ENCODE results near the gene TMCO1. TPM values are rescaled to one million over a fixed set of nuclear protein-coding genes. Genes with fewer than 3 reads are reported as not detected.
"Not testable (repeated sequence)": the region's sequence is repeated elsewhere in the genome, so short reads cannot be mapped to it uniquely, and the experiment has no call there.

The TMCO1 gene
- total RNA-seq, 4 donors from 2014 or later: 33.2 to 57.7 (median 40.2) TPM

- no peak overlapping the region for H3K27ac ChIP-seq
- H3K4me1 ChIP-seq: no peaks in the 10 kb centered on the region
- no peaks in the 10 kb centered on the region for H3K9me3 ChIP-seq
- no peak overlapping the region for H3K4me3 ChIP-seq
- no peaks in the 10 kb centered on the region for H3K27me3 ChIP-seq
- TF ChIP-seq EP300 (IDR thresholded peaks at IDR 0.05): no peak
- no peak for TF ChIP-seq POLR2A (IDR thresholded peaks at IDR 0.05)
- TF ChIP-seq CTCF (IDR thresholded peaks at IDR 0.05): no peak
- TF ChIP-seq POLR2AphosphoS5 (IDR thresholded peaks at IDR 0.05): no peak
- ATAC-seq: no peak
- no peaks in the 10 kb centered on the region for H3K36me3 ChIP-seq
These were observed 38.9 kb upstream of the TMCO1 start for GRCh38 chr1:165807613-165808012.

GRCh38 chr1:165804513-165804912 is 35.8 kb upstream of the TMCO1 start:
- H3K4me1 ChIP-seq, H3K27ac ChIP-seq, ATAC-seq, H3K9me3 ChIP-seq, H3K27me3 ChIP-seq, H3K4me3 ChIP-seq, H3K36me3 ChIP-seq: not testable (repeated sequence)
- 75 to 80% methylated on average over 1 of the region's 1 CpG for WGBS, 2 donors (ENCODE audit: low coverage in 1 of 2)

GRCh38 chr1:165799387-165799786 is 30.7 kb upstream of the TMCO1 start:
- no peak for ATAC-seq
- Histone ChIP-seq H3K27ac (no peak overlapping the region), H3K27me3 (peaks cover 20% of the 10 kb centered on the region), H3K9me3 (peaks cover 0 to 18% (median 0%) of the 10 kb centered on the region in 3 donors), H3K4me3 (no peak overlapping the region), H3K4me1 (no peaks in the 10 kb centered on the region), H3K36me3 (no peaks in the 10 kb centered on the region)
- TF ChIP-seq CTCF (IDR thresholded peaks at IDR 0.05) (no peak), EP300 (IDR thresholded peaks at IDR 0.05) (no peak), POLR2AphosphoS5 (IDR thresholded peaks at IDR 0.05) (no peak), POLR2A (IDR thresholded peaks at IDR 0.05) (no peak)

- no peak overlapping the region for H3K4me3 ChIP-seq
- H3K4me1 ChIP-seq: no peaks in the 10 kb centered on the region
- no peak for ATAC-seq
- peaks cover 0 to 18% (median 0%) of the 10 kb centered on the region in 3 donors for H3K9me3 ChIP-seq
- no peak overlapping the region for H3K27ac ChIP-seq
- 25 to 41% methylated on average over 2 of the region's 2 CpGs for WGBS, 2 donors (ENCODE audit: low coverage in 1 of 2)
- peaks cover 27% of the 10 kb centered on the region for H3K27me3 ChIP-seq
- no peak for TF ChIP-seq CTCF (IDR thresholded peaks at IDR 0.05)
- no peak for TF ChIP-seq EP300 (IDR thresholded peaks at IDR 0.05)
- no peak for TF ChIP-seq POLR2AphosphoS5 (IDR thresholded peaks at IDR 0.05)
- no peak for TF ChIP-seq POLR2A (IDR thresholded peaks at IDR 0.05)
- H3K36me3 ChIP-seq: no peaks in the 10 kb centered on the region
These were observed 27.2 kb upstream of the TMCO1 start for GRCh38 chr1:165795894-165796293.

- TF ChIP-seq EP300 (IDR thresholded peaks at IDR 0.05) (no peak), POLR2A (IDR thresholded peaks at IDR 0.05) (no peak), CTCF (IDR thresholded peaks at IDR 0.05) (no peak), POLR2AphosphoS5 (IDR thresholded peaks at IDR 0.05) (no peak)
- peaks cover 24% of the 10 kb centered on the region for H3K27me3 ChIP-seq
- no peak for ATAC-seq
- no peaks in the 10 kb centered on the region for H3K4me1 ChIP-seq
- H3K27ac ChIP-seq: no peak overlapping the region
- H3K36me3 ChIP-seq: no peaks in the 10 kb centered on the region
- WGBS, 2 donors (ENCODE audit: low coverage in 1 of 2): 53 to 59% methylated on average over 2 of the region's 2 CpGs
- peaks cover 0 to 5% (median 0%) of the 10 kb centered on the region in 3 donors for H3K9me3 ChIP-seq
- no peak overlapping the region for H3K4me3 ChIP-seq
These were observed 25.3 kb upstream of the TMCO1 start for GRCh38 chr1:165793951-165794350.

GRCh38 chr1:165787741-165788140 is 19.1 kb upstream of the TMCO1 start:
- TF ChIP-seq EP300 (IDR thresholded peaks at IDR 0.05): no peak
- no peak for TF ChIP-seq CTCF (IDR thresholded peaks at IDR 0.05)
- TF ChIP-seq POLR2AphosphoS5 (IDR thresholded peaks at IDR 0.05): no peak
- no peak for TF ChIP-seq POLR2A (IDR thresholded peaks at IDR 0.05)
- WGBS, 2 donors (ENCODE audit: low coverage in 1 of 2): 78 to 100% methylated on average over 1 of the region's 1 CpG

GRCh38 chr1:165783519-165783918 is 14.9 kb upstream of the TMCO1 start:
- H3K36me3 ChIP-seq, H3K4me3 ChIP-seq, H3K27ac ChIP-seq, H3K27me3 ChIP-seq, ATAC-seq, H3K4me1 ChIP-seq, H3K9me3 ChIP-seq: not testable (repeated sequence)
- 100% methylated on average over 2 of the region's 11 CpGs; no CpG with 5 or more reads in 1 of the 2 donors for WGBS, 2 donors (ENCODE audit: low coverage in 1 of 2)

More at GRCh38 chr1:165787741-165788140, 19.1 kb upstream of the TMCO1 start:
- peaks cover 1% of the 10 kb centered on the region for H3K27me3 ChIP-seq
- H3K4me3 ChIP-seq: no peak overlapping the region
- H3K9me3 ChIP-seq: peaks cover 0 to 5% (median 0%) of the 10 kb centered on the region in 3 donors
- no peaks in the 10 kb centered on the region for H3K36me3 ChIP-seq
- no peak overlapping the region for H3K27ac ChIP-seq
- ATAC-seq: no peak
- no peaks in the 10 kb centered on the region for H3K4me1 ChIP-seq

GRCh38 chr1:165778197-165778596 is 9.5 kb upstream of the TMCO1 start:
- not testable (repeated sequence) for H3K9me3 ChIP-seq, H3K4me3 ChIP-seq, H3K27me3 ChIP-seq, ATAC-seq, H3K27ac ChIP-seq, H3K4me1 ChIP-seq
- WGBS, 2 donors (ENCODE audit: low coverage in 1 of 2): no CpG with 5 or more reads among the region's 3 CpGs
- H3K36me3 ChIP-seq: peaks cover 0 to 12% of the 10 kb centered on the region in 2 donors
